HG02623 (cell line): ENCODE data around the gene PRKCE.
"Not testable (repeated sequence)": the region's sequence is repeated elsewhere in the genome, so short reads cannot be mapped to it uniquely, and the experiment has no call there.

ENCODE experiments used
- ATAC-seq: cut with Tn5 transposase; IDR thresholded peaks from one replicate; pipeline ENCODE4 v1.9.1; 2021; ENCODE audit warnings: moderate library complexity; ENCODE audit not compliant: unreplicated experiment

Gene PRKCE

DNA sequence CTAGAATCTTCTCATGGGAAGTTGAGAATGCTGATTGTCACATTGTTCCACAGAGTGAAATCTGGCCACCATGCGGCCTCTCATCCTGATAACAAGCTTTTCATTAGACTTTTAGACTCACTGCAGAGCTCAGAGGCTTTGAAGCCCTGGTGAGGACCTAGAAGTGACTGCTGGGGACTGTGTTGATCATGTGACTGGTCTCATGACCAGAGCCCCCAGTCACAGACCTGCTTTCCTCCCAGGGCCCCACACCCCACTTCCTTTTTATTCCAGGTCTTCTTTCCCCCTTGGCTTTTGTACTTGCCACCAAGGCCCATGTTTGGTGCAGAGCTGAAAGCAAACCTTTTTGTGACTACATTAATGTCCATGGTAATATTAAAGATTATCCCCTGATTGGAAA is 45.2 kb downstream of the PRKCE start:
- no peak for ATAC-seq

DNA sequence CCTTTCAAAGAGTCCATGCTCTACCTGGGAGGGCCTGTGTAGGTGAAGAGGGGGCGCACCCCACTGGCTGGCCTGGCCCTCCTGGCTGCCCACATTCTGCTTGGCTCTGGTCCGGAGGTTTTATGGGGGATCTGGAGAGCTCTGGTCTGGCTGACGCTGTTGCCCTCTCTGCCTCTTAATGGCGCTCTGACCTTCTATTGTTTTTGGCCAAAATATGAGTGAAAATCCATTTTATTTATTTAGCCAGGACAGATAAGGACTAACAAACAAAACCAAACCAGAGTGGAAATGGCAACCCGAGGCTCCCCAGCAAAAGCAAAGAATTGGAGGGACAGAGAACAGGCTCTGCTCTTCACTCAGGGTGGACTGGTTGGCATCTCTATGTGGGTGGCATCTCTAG is 45.7 kb downstream of the PRKCE start:
- no peak for ATAC-seq

DNA sequence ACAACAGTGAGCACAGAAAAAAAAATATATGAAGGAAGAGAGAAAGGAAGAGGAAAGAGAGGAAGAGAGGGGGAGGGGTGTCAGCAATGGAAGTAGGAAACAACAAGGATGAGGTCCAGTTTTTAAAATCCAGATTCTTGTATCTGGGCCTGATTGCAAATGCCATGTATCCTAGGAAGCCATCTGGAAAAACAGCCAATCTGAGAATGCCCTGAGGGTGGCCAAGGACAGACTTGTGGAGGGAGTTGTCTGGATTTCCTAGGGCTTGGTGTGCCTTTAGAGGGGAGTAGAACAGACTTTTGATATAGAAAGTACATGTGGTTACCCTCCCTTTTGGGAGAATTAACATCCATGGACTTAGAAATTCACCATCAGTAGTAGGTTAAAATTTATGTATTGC is 47.1 kb downstream of the PRKCE start:
- no peak for ATAC-seq

DNA sequence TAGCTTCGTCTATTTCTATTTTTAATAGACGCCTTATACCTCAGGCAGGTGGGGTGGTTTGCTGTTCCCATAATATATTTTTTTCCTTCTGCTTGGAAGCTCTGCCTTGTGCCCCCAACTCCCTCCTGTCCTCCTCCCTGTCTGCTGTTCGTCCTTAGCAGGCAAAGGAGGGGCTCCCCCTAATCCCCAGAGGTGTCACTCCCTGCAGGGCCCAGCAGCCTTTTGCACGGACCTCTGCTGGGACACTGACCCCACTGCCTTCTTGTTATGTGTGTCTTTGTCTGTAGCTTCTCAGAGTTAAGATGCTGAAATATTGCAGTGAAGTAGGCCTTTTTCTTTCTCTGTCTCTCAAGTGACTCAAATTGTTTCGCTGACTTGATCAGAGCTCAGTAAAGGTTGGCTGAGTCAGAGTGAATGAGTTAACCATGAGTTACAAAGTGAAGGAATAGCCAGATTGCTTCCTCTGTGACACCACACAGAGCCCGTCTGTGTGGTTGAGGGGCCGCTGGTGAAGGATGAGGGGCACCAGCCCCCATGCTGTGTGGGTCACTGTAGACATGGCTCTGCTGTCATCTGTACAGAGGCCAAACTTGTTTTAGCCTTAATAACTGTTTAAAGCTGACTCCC is 47.7 kb downstream of the PRKCE start:
- ATAC-seq, result peak; percentile 69

DNA sequence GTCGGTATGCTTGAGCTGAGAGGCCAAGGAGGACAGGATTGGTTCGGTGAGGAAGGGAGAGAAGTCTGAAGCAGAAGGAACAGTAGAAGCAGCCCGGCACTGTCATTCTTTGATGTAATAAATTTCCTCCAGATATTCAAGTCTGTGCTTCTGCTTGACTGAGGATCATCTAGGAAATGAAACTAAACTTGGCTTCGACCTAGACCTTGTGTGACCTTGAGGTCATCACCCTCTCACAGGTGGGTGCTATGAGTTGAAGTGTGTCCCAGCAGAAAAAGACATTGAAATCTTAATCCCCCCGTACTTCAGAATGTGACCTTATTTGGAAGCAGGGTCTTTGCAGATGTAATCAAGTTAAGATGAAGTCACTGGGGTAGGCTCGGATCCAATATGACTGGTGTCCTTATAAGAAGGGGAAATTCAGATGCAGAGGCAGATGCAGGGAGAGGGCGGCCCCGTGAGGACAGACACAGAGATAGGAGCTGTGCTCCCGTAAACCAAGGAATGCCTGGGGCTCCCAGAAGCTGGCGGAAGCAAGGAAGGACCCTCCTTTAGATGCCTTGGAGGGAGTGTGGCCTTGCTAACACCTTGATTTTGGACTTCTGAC is 49.0 kb downstream of the PRKCE start:
- no peak for ATAC-seq

DNA sequence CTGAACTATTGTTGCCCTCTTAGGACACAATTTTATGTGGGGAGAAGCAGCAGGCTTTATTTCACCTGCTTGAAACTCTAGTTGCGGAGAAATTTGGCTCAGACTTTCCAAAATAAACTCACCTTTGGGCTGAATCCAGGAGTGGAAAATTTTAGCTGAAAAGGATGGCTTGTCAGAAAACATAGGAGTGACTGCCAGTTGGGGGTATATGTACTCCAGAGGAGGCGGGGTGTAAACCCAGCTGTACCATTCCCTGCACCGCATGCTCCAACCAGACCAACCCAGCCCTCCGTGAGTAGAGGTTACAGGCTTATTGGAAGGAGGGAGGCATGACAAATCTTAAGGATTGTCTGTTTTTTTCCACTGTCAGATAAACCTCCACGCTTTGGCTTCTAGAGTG is 53.8 kb downstream of the PRKCE start:
- ATAC-seq, result no peak

DNA sequence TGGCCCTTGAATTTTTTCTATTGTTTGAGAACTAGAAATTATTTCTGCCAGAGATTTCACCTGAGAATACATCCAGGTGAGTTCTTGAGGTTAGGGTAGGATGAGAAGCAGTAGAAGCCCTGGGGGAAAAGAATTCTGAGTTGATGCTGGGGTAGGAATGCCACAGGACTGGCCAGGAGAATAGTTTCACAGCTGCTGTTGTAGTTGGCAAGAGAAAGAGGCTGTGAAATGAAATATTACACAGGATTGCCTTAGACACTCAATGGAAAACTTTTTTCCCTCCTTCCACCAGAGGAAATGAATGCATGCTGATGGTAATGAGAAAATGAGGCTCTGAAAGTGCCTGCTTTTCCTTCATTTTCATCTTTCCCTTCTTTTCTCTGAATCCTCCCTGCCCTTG is 54.6 kb downstream of the PRKCE start:
- no peak for ATAC-seq

DNA sequence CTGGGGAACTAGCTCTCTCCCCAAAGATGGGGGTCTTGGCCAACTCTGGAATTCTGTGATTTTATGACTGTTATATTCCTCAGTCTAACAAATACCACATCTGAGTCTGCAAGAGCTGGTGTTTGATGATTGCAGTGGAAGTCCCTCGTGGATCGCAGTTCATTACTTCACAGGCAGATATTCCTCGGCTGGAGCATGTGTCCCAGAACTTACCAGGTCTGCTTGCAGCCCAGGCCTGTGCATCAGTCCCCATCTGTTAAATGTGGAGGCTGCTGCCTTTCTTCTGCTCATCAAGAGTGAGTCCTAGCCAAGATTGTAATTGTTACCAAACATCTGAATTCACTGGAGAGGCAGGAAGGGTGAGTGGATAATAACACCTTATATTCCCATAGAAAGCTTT is 55.5 kb downstream of the PRKCE start:
- no peak for ATAC-seq

DNA sequence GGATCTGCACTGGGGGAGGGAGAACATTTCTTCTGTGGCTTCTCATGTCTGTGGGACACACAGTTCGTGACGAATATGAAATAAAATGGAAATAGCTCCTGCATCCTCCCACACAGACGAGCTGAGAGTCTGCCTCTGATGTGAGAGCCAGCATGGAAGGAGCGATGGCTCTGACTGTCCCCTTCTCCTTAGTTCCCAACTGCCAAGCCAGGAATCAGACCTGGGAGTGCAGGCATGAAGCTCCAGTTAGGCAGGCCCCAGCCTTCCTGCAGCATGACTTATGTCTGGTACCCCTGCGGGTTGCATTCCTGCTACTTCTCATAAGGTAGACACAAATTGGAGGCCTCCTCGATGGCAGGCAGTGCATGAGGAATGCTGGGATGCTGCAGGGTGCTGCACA is 56.2 kb downstream of the PRKCE start:
- ATAC-seq, result no peak

DNA sequence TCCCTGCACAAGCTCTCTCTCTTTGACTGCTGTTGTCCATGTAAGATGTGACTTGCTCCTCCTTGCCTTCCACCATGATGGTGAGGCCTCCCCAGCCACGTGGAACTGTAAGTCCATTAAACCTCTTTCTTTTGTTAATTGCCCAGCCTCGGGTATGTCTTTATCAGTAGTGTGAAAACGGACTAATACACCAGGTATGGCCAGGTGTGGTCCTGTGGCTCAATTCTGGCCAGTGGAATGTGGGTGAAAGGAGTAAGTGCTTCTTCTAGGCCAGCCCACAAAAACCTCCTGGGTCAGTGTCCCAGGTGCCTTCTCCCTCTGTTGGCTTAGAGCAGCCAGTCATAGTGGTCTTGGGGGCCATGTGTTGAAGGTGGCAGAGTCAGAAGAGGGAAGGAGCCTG is 57.0 kb downstream of the PRKCE start:
- no peak for ATAC-seq

DNA sequence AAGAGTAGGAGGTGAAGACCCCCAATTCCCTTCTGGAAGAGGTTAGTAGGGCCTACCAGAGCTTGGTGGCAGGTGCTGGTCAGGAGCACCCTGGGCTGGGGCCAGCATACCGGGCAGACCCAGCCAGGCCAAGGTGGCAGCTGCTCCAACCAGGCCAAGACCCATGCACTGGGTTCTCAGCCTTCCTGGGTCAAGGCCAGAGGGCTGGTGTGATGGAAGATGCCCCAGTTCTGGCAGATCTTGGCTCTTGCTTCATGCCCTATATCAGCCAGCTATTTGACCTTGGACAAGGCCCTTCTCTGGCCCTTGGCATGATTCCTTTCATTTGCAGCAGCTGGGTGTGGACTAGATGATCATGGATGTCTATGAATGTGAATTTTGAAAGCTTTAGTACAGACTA is 57.7 kb downstream of the PRKCE start:
- no peak for ATAC-seq

DNA sequence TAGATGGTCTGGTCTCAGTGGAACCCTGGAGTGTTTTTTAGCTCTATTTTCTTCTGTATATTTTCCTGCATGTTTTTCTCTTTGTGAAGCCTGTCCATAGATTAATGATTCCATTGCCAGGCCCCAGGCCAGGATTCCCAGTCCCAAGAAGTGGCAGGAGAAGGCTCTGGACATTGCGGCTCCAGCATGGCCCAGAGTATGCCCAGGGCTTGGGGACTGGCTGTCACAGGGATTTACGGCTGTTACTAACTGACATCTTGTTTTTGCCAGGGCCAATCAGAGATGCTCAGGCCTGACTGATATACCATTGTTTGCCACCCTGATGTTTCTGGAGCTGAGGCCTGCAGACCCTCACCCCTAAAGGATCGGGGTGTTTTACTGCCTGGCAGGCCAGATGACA is 59.0 kb downstream of the PRKCE start:
- no peak for ATAC-seq

DNA sequence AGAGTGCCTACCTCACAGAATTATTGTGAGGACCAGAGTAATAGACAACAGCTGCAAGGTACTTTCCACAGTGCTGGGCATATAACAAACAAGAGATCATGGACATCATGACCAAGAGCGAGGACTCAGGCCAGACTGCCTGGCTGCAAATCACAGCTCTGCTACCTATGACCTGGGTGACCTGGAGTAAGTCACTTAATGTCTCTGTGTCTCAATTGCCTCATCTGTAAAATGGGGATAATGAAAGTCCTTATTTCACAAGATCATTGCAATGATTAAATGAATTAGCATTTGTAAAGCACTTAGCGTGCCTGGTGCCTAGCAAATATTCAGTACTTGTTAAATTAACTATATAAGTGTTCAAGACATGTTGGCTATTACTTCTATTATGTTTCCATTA is 59.7 kb downstream of the PRKCE start:
- ATAC-seq, result no peak

DNA sequence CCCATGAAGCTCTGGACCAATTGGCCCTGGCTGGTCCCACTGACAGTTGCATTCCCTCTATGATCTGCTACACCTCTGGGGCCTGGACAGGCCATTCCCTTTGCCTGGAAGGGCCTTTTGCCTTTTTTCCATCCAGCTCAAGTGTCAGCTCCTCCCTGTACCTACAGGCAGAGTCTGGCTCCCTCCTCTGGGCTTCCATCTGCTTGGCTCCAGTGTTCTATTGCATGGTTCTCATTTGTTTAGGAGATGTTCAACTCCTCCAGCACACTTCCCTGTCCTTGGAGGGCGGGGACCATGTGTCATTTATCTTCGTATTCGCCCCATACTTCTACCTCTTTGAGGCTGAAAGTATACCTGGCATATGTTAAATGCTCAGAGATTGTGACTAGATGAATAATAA is 61.1 kb downstream of the PRKCE start:
- no peak for ATAC-seq

DNA sequence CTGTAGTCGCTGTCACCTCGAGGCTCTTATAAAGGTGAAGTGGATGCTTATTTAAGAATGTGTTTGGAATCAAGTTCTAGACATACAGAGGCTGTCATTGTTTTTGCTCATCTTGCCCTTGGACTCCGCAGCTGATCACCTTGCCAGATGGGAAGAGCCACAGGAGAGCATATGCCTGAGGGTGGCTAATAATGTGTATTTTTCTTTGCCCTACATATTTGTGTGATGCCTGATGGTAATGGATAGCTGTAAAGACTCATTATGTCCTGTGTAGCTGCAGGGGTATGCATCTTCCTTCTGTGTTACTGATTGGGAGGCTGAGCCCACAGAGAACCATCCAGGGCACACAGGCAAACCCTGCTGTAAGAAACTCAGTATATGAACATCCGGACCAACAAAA is 61.7 kb downstream of the PRKCE start:
- no peak for ATAC-seq

DNA sequence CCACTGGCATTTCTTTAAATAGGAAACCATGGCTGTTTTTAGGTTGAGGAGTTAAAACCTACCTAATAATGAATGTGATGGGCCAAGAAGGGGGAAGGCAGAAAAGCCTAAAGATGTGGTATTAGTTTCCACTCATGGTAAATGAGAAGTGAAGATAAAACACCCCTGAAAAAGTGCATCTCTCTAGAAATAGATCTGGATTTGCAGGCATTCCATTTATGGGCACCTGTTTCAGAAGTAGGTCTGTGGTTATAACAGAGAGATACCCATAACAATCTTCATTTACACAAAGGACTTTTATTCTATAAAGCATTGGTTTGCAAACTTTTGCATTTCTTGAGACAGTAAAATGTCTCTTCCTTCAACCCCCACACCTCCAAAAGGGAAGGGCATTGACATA is 62.1 kb downstream of the PRKCE start:
- no peak for ATAC-seq

DNA sequence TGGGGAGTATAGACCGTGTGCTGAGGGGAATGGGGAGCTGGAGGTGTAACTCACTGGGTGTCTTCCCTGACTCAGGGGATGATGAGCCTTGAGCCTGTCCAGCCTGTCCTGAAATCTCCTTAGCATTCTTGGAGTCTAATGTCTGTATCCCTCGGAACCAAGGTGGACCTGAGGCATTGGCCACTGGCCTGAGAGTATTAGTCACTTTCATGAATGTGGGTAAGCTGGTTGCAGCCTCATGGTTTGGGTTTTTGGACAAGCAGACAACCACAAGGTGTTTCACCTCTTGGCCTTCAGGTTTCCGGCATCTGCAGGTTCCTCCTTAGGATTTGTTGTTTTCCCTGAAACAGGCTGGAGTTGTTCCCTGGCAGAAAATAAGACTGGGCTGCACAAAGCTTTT is 63.2 kb downstream of the PRKCE start:
- ATAC-seq, result no peak

DNA sequence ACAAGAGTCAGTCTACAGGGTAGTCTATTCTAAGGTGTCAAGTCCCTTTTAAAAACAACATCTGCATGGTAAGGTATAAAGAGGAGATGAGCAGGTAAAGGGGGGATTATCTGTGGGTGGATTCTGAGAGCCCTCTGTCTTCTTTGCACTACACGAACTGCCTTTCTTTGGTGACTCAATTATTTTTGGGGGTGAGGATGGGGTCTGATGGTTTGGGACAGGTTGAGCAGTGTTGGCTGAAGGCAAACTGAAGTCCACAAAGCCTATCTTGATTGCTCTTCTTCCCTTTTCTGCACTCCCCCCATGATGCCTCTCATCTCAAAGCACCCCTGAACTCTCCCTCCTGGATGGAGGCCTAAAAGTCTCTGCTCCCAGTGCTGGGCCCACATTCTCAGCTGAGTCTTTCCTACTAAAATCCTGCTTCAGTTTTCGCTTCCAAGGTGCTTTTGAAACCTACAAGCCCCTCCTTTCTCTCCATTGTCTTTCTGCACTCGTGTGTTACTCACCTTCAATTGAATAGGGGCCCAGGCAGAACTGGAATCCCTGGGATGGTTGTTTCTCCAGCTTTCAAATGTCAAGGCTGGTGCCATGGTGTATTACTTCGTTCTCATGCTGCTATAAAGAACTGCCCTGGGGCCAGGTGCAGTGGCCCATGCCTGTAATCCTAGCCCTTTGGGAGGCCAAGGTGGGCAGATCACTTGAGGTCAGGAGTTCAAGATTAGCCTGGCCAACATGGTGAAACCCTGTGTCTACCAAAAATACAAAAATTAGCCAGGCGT is 64.3 kb downstream of the PRKCE start:
- ATAC-seq, result no peak

DNA sequence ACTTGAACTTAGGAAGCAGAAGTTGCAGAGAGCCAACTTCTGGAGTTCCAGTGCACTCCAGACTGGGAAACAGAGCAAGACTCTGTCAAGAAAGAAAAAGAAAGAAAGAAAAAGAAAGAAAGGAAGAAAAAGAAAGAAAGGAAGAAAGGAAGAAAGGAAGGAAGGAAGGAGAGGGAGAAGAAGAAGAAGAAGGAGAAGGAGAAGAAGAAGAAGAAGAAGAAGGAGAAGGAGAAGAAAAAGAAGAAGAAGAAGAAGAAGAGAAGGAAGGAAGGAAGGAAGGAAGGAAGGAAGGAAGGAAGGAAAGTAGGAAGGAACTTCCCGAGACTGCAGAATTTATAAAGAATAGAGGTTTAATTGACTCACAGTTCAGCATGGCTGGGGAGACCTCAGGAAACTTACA is 65.0 kb downstream of the PRKCE start:
- ATAC-seq, result not testable (repeated sequence)

DNA sequence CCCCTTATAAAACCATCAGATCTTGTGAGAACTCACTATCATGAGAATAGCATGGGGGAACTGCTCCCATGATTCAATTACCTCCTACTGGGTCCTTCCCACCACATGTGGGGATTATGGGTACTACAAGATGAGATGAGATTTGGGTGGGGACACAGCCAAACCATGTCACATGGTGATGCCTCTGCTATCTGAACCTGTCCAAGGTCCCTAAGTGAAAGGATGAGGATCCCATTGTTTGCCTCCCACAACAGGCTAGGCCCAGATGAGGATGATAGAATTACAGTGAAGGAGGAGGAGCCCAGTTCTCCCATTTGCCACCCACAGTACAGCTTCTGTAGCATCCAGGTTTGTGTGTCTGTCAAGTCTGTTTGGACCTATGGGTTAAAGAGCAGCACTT is 65.4 kb downstream of the PRKCE start:
- ATAC-seq, result no peak

DNA sequence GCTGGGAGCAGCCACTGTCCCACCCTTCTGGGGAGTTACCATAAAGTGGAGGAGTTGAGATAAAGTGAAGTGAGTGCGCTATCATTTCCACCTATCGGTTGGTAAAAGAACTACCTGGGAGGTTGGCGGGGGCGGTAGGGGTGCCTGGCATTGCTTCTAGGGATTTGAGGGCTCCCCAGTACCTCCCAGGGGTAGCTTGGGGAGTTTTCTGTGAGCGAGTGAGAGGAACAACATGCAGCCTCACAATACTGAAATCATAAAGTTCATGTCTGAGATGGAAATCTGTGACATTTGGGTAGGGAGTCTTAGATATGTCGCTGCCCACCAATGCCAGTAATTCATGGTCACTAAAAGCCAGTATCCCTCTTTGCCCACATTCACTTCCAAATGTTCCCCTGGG is 68.7 kb downstream of the PRKCE start:
- no peak for ATAC-seq

DNA sequence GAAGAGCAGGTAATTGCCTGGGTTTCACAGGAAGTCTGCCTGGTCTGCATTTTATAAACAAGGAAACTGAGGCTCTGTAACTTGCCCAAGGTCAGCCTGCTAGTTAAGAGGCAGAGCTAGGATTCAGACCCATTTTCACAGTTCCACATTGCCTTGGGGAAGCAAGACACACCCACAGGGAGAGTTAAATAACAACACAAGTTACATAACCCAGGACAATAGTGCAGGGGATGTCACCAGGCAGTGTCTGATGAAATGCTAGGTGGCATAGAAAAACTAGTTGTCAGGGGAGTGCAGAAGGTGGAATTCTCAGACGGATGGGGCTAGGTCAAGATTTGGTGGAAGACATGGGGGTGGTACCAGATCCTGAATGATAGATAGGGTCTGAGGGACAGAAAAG is 69.7 kb downstream of the PRKCE start:
- ATAC-seq, result no peak

DNA sequence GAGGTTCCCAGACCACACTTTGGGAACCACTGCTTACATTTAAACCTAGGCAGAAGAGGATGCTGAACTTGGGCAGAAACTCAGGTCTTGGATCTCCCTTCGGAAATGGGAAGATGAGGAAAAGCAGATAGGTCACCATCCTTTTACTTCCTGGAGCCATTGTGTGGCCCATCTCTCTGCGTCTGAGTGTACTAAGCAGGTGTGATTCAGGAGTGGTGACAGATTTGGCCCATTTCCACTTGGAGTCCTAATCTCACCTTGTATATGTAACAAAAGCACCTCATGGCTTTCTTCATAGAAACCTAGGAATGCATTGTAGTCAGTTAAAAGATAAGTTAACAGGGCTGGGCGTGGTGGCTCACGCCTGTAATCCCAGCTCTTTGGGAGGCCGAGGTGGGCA is 71.0 kb downstream of the PRKCE start:
- no peak for ATAC-seq
